GM21526 (cell line): ENCODE measurements around the gene PDHA1.

ENCODE experiments used
- ATAC-seq: cut with Tn5 transposase; IDR thresholded peaks from one replicate; pipeline ENCODE4 v1.9.1; 2021; ENCODE audit warnings: moderate library complexity; ENCODE audit not compliant: unreplicated experiment, low FRiP score

The PDHA1 gene

GRCh38 chrX:19373351-19373891 lies 29.7 kb downstream of the PDHA1 start:
- ATAC-seq, result no peak

- ATAC-seq, result no peak
Observed at GRCh38 chrX:19375546-19375945, 31.8 kb downstream of the PDHA1 start.

- ATAC-seq, result no peak
Observed at GRCh38 chrX:19377799-19378198, 34.1 kb downstream of the PDHA1 start.

GRCh38 chrX:19381326-19381725 lies 37.6 kb downstream of the PDHA1 start:
- no peak for ATAC-seq

GRCh38 chrX:19382555-19383145 lies 38.9 kb downstream of the PDHA1 start:
- no peak for ATAC-seq

- ATAC-seq, result no peak
Observed at GRCh38 chrX:19386679-19387078, 43.0 kb downstream of the PDHA1 start.

GRCh38 chrX:19388064-19388679 lies 44.4 kb downstream of the PDHA1 start:
- no peak for ATAC-seq

GRCh38 chrX:19388741-19389140 lies 45.0 kb downstream of the PDHA1 start:
- ATAC-seq, result no peak

- no peak for ATAC-seq
Observed at GRCh38 chrX:19389227-19389845, 45.6 kb downstream of the PDHA1 start.

GRCh38 chrX:19392078-19392477 lies 48.4 kb downstream of the PDHA1 start:
- ATAC-seq, result no peak

GRCh38 chrX:19392703-19393102 lies 49.0 kb downstream of the PDHA1 start:
- ATAC-seq, result no peak

- ATAC-seq, result no peak
Observed at GRCh38 chrX:19403696-19404095, 60.0 kb downstream of the PDHA1 start.

GRCh38 chrX:19410259-19410658 lies 66.5 kb downstream of the PDHA1 start:
- no peak for ATAC-seq
